HL-60 (cell line): Measurements from ENCODE around the gene NFIX.
A peak's percentile ranks its signal among the peaks of the same experiment; 100 is the strongest.

Experiments
- POLR2AphosphoS5 ChIP-seq: IDR thresholded peaks from 2 replicates; pipeline ENCODE4 v1.6.1; 2012; ENCODE audit warnings: low read depth
- TF ChIP-seq, protein P1 (sequence below): IDR thresholded peaks from one replicate; pipeline ENCODE4 v1.5.1; 2011; ENCODE audit warnings: low read length, control low read depth, inconsistent platforms; ENCODE audit not compliant: insufficient read depth
- TF ChIP-seq, protein P2 (sequence below): IDR thresholded peaks from 2 replicates; pipeline ENCODE4 v1.6.1; 2012; ENCODE audit warnings: low read depth; ENCODE audit not compliant: insufficient replicate concordance

DNA sequence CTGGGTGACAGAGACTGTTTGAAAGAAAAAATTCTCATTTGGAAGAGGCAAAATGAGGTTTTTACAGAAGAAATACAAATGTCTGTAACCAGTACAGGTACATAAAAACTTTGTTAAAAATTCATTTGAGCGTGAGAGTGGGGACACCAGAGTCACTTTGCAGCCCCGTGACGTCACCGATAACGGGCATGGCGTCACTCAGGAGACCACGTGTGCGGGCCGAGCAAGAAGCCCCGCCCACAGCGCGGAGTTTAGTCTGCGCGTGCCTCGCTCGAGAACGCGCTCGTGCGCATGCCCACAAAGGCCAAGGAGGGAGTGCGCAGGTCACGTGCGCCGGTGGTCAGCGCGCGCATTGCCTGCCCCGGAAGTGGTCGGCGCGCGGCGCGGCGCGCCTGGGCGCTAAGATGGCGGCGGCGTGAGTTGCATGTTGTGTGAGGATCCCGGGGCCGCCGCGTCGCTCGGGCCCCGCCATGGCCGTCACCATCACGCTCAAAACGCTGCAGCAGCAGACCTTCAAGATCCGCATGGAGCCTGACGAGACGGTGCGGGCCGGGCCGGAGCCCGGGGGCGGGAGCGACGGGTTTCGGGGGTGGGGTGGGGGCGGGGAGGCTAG, 49.7 kb upstream of the NFIX start, which contains the start of gene RAD23A:
- TF ChIP-seq, protein P1, sequence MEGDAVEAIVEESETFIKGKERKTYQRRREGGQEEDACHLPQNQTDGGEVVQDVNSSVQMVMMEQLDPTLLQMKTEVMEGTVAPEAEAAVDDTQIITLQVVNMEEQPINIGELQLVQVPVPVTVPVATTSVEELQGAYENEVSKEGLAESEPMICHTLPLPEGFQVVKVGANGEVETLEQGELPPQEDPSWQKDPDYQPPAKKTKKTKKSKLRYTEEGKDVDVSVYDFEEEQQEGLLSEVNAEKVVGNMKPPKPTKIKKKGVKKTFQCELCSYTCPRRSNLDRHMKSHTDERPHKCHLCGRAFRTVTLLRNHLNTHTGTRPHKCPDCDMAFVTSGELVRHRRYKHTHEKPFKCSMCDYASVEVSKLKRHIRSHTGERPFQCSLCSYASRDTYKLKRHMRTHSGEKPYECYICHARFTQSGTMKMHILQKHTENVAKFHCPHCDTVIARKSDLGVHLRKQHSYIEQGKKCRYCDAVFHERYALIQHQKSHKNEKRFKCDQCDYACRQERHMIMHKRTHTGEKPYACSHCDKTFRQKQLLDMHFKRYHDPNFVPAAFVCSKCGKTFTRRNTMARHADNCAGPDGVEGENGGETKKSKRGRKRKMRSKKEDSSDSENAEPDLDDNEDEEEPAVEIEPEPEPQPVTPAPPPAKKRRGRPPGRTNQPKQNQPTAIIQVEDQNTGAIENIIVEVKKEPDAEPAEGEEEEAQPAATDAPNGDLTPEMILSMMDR, result no peak
- TF ChIP-seq POLR2AphosphoS5, result peak; percentile 100
- TF ChIP-seq, protein P2, sequence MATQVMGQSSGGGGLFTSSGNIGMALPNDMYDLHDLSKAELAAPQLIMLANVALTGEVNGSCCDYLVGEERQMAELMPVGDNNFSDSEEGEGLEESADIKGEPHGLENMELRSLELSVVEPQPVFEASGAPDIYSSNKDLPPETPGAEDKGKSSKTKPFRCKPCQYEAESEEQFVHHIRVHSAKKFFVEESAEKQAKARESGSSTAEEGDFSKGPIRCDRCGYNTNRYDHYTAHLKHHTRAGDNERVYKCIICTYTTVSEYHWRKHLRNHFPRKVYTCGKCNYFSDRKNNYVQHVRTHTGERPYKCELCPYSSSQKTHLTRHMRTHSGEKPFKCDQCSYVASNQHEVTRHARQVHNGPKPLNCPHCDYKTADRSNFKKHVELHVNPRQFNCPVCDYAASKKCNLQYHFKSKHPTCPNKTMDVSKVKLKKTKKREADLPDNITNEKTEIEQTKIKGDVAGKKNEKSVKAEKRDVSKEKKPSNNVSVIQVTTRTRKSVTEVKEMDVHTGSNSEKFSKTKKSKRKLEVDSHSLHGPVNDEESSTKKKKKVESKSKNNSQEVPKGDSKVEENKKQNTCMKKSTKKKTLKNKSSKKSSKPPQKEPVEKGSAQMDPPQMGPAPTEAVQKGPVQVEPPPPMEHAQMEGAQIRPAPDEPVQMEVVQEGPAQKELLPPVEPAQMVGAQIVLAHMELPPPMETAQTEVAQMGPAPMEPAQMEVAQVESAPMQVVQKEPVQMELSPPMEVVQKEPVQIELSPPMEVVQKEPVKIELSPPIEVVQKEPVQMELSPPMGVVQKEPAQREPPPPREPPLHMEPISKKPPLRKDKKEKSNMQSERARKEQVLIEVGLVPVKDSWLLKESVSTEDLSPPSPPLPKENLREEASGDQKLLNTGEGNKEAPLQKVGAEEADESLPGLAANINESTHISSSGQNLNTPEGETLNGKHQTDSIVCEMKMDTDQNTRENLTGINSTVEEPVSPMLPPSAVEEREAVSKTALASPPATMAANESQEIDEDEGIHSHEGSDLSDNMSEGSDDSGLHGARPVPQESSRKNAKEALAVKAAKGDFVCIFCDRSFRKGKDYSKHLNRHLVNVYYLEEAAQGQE, result peak; percentile 63
